ENCODE data around the gene CCDC24. TPM values are rescaled to one million over a fixed set of nuclear protein-coding genes. Genes with fewer than 3 reads are reported as not detected.
A peak's percentile ranks its signal among the peaks of the same experiment; 100 is the strongest.

The CCDC24 gene
- total RNA-seq, 4 donors from 2014 or later: 5.0 to 6.2 (median 5.5) TPM

- ATAC-seq: no peak
- 83 to 88% methylated on average over 4 to 6 of the region's 9 CpGs for WGBS, 2 donors (ENCODE audit: low coverage in 1 of 2)
- Histone ChIP-seq H3K27ac (no peak overlapping the region), H3K36me3 (no peaks in the 10 kb centered on the region), H3K4me1 (peaks cover 0 to 33% (median 7%) of the 10 kb centered on the region in 3 donors), H3K27me3 (no peaks in the 10 kb centered on the region), H3K4me3 (no peak overlapping the region), H3K9me3 (no peaks in the 10 kb centered on the region)
- TF ChIP-seq POLR2A (IDR thresholded peaks at IDR 0.05) (no peak), CTCF (IDR thresholded peaks at IDR 0.05) (no peak), POLR2AphosphoS5 (IDR thresholded peaks at IDR 0.05) (no peak), EP300 (IDR thresholded peaks at IDR 0.05) (no peak)
These were observed 2.0 kb downstream of the CCDC24 start for GRCh38 chr1:43993206-43993914.

GRCh38 chr1:43994071-43994470 lies 2.7 kb downstream of the CCDC24 start:
- H3K27me3 ChIP-seq: no peaks in the 10 kb centered on the region
- peaks cover 0 to 33% (median 7%) of the 10 kb centered on the region in 3 donors for H3K4me1 ChIP-seq
- H3K9me3 ChIP-seq: no peaks in the 10 kb centered on the region
- no peak for ATAC-seq
- TF ChIP-seq CTCF (IDR thresholded peaks at IDR 0.05) (no peak), EP300 (IDR thresholded peaks at IDR 0.05) (no peak), POLR2A (IDR thresholded peaks at IDR 0.05) (no peak), POLR2AphosphoS5 (IDR thresholded peaks at IDR 0.05) (no peak)
- 80 to 92% methylated on average over 6 to 7 of the region's 7 CpGs for WGBS, 2 donors (ENCODE audit: low coverage in 1 of 2)
- H3K36me3 ChIP-seq: no peaks in the 10 kb centered on the region
- no peak overlapping the region for H3K27ac ChIP-seq
- no peak overlapping the region for H3K4me3 ChIP-seq

GRCh38 chr1:43994794-43995790 lies 3.7 kb downstream of the CCDC24 start:
- WGBS, 2 donors (ENCODE audit: low coverage in 1 of 2): 42 to 60% methylated on average over 1 to 4 of the region's 15 CpGs
- TF ChIP-seq EP300 (IDR thresholded peaks at IDR 0.05) (no peak), CTCF (IDR thresholded peaks at IDR 0.05) (peak in 1 of 4 experiments; percentile 17), POLR2A (IDR thresholded peaks at IDR 0.05) (no peak)
- no peak for ATAC-seq
- Histone ChIP-seq H3K36me3 (peaks cover 0 to 9% of the 10 kb centered on the region in 2 donors), H3K27ac (no peak overlapping the region), H3K4me1 (peaks cover 0 to 33% (median 7%) of the 10 kb centered on the region in 3 donors), H3K27me3 (no peaks in the 10 kb centered on the region), H3K4me3 (no peak overlapping the region), H3K9me3 (no peaks in the 10 kb centered on the region)

- Histone ChIP-seq H3K4me3 (no peak overlapping the region), H3K27ac (no peak overlapping the region), H3K9me3 (no peaks in the 10 kb centered on the region), H3K36me3 (peaks cover 0 to 19% of the 10 kb centered on the region in 2 donors), H3K27me3 (no peaks in the 10 kb centered on the region), H3K4me1 (peaks cover 0 to 23% (median 0%) of the 10 kb centered on the region in 3 donors)
- ATAC-seq: no peak
- 90 to 91% methylated on average over 2 to 4 of the region's 21 CpGs for WGBS, 2 donors (ENCODE audit: low coverage in 1 of 2)
- no peak for TF ChIP-seq POLR2AphosphoS5 (IDR thresholded peaks at IDR 0.05)
- no peak for TF ChIP-seq POLR2A (IDR thresholded peaks at IDR 0.05)
- no peak for TF ChIP-seq CTCF (IDR thresholded peaks at IDR 0.05)
- TF ChIP-seq EP300 (IDR thresholded peaks at IDR 0.05): no peak
These were observed 4.8 kb downstream of the CCDC24 start for GRCh38 chr1:43995984-43996732.
